ENCODE results near the gene TFAM. TPM values are rescaled to one million over a fixed set of nuclear protein-coding genes. Genes with fewer than 3 reads are reported as not detected.
A peak's percentile ranks its signal among the peaks of the same experiment; 100 is the strongest.

TFAM gene
- total RNA-seq, 4 donors from 2014 or later: 9.2 to 21.7 (median 15.0) TPM

DNA sequence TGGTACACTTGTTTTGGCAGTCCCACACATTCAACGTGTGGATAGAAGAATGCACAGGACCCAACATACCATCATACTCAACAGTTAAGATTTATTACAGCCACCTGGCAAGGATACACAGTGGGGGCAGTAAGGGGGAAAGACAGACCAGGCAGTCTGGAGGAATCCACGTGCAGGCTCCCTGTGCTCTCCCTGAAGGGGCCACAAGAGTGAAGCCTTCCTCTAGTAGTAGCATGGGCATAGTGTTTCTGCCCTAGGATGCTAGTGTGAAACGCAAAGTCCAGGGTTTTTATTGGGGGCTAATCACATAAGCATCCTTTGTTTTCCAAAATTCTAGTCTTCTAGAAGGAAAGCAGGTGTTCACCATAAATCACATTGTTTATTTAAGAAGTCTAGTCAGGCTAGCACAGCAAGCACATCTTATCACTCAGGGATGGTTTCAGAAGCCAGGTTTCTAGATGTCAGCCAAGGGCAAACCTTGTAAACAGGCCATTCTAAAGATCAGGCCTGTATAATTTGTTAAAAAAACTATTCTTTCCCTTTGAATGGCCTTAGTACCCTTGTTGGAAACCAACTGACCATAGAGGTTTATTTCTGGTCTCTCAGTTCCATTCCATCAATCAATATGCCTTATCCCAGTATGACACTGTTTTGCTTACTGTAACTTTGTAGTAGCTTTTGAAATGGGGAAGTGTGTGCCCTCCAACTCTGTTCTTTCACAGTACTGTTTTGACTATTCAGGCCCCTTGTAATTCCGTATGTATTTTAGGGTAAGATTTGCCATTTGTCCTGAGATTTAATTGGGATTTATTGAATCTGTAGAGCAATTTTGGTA is 12.4 kb upstream of the TFAM start:
- in situ Hi-C loops (cut with MboI; ENCODE audit: low sequenced_read_pairs in 4 of 4): loop anchor here in 1 of 4 donors (10.0 kb wide), 1 partner anchor 48 kb away; no protein-coding TSS in a partner anchor
- peak; percentile 56 to 78 for ATAC-seq
- H3K4me3 ChIP-seq: no peak overlapping the region
- no peak for DNase-seq
- H3K27ac ChIP-seq: peak overlapping the region; percentile 68 to 81 (median 70)
- intact Hi-C loops (cut with DNase I; ENCODE audit: low total_unique reads): no loop called here
- H3K9me3 ChIP-seq: no peaks in the 10 kb centered on the region
- H3K36me3 ChIP-seq: peaks cover 0 to 8% of the 10 kb centered on the region in 2 donors
- H3K27me3 ChIP-seq: no peaks in the 10 kb centered on the region
- peaks cover 12 to 33% of the 10 kb centered on the region in 2 donors for H3K4me1 ChIP-seq
- TF ChIP-seq POLR2A (IDR thresholded peaks at IDR 0.05): no peak

GRCh38 chr10:58373442-58373827 is 11.8 kb upstream of the TFAM start:
- DNase-seq (peak; percentile 14 to 32), ATAC-seq (peak; percentile 77 to 84)
- TF ChIP-seq CTCF (IDR thresholded peaks at IDR 0.05 in 4 of 5, conservative IDR thresholded peaks at IDR 0.05 in 1 of 5) (no peak), POLR2A (IDR thresholded peaks at IDR 0.05) (no peak)
- Histone ChIP-seq H3K27ac (peak overlapping the region; percentile 68 to 81 (median 70)), H3K4me3 (no peak overlapping the region), H3K9me3 (no peaks in the 10 kb centered on the region), H3K36me3 (peaks cover 0 to 5% of the 10 kb centered on the region in 2 donors), H3K4me1 (peaks cover 12 to 33% of the 10 kb centered on the region in 2 donors), H3K27me3 (no peaks in the 10 kb centered on the region)
- intact Hi-C loops (cut with DNase I; ENCODE audit: low total_unique reads) (no loop called here), in situ Hi-C loops (cut with MboI; ENCODE audit: low sequenced_read_pairs in 4 of 4) (loop anchor here in 1 of 4 donors (10.0 kb wide), 1 partner anchor 49 kb away; no protein-coding TSS in a partner anchor)

DNA sequence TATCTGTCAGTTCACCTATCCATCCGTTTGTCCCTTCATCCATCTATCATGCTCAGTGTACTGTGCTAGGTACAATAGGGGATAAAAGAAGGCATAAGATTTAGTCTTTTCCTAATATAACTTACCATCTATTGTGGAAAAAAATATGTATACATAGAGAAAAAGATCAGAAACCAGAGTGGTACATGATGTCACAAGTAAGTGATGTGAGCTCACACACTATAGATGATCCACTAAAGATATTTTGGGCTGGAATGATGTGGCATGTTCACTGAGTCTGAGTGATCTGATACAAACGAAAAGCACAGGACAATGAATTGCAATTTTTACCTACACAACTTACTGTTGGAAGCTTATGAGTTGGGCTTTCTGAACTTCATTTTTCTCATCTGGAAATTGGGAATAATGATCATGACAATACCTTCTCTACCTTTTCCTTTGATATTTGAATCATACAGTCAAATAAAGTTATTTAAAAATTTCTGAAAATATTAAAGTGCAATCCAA is 2.7 kb upstream of the TFAM start:
- H3K27me3 ChIP-seq: no peaks in the 10 kb centered on the region
- DNase-seq (no peak), ATAC-seq (no peak)
- H3K4me3 ChIP-seq: no peak overlapping the region
- no peaks in the 10 kb centered on the region for H3K36me3 ChIP-seq
- H3K4me1 ChIP-seq: peaks cover 3 to 15% of the 10 kb centered on the region in 2 donors
- in situ Hi-C loops (cut with MboI; ENCODE audit: low sequenced_read_pairs in 4 of 4) (loop anchor here in 2 of 4 donors (10.0 to 25.0 kb wide), 3 partner anchors 58 to 195 kb away; no protein-coding TSS in a partner anchor), intact Hi-C loops (cut with DNase I; ENCODE audit: low total_unique reads) (no loop called here)
- TF ChIP-seq POLR2A (IDR thresholded peaks at IDR 0.05) (no peak), CTCF (IDR thresholded peaks at IDR 0.05 in 4 of 5, conservative IDR thresholded peaks at IDR 0.05 in 1 of 5) (no peak)
- H3K9me3 ChIP-seq: no peaks in the 10 kb centered on the region
- no peak overlapping the region for H3K27ac ChIP-seq

GRCh38 chr10:58384095-58384494 is 1.1 kb upstream of the TFAM start:
- DNase-seq (no peak), ATAC-seq (no peak)
- in situ Hi-C loops (cut with MboI; ENCODE audit: low sequenced_read_pairs in 4 of 4): loop anchor here in 2 of 4 donors (10.0 to 25.0 kb wide), 3 partner anchors 59 to 197 kb away; no protein-coding TSS in a partner anchor
- Histone ChIP-seq H3K27ac (peak overlapping the region; percentile 82 to 94 (median 87)), H3K4me3 (peak overlapping the region; percentile 72 to 87 (median 76)), H3K9me3 (no peaks in the 10 kb centered on the region), H3K36me3 (peaks cover 0 to 15% of the 10 kb centered on the region in 2 donors), H3K4me1 (peaks cover 3 to 15% of the 10 kb centered on the region in 2 donors), H3K27me3 (no peaks in the 10 kb centered on the region)
- no peak for TF ChIP-seq POLR2A (IDR thresholded peaks at IDR 0.05)
- TF ChIP-seq CTCF (IDR thresholded peaks at IDR 0.05 in 4 of 5, conservative IDR thresholded peaks at IDR 0.05 in 1 of 5): no peak
- intact Hi-C loops (cut with DNase I; ENCODE audit: low total_unique reads): no loop called here

DNA sequence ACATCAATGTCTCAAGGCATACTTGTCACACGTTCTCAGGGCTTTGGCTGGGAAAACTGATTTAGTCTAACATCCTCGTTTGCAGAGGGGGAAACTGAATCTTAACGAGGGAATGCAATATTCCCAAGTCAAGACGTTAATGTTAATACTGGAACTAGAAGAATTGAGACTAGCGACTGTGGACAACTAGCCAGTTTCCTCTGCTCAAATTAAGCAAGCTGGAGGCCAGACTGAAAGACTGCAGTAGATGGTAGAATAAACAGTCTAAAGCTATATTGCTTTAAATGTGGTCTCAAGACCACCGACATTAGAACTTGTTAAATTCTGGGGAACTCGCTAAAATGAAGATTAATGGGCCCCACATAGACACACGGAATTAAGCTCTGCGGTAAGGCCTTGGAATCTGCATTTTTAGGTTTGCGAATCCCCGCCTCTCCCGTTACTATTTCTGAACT is 639 bp upstream of the TFAM start:
- TF ChIP-seq CTCF (IDR thresholded peaks at IDR 0.05 in 4 of 5, conservative IDR thresholded peaks at IDR 0.05 in 1 of 5) (no peak), POLR2A (IDR thresholded peaks at IDR 0.05) (no peak)
- intact Hi-C loops (cut with DNase I; ENCODE audit: low total_unique reads): no loop called here
- Histone ChIP-seq H3K36me3 (peaks cover 0 to 20% of the 10 kb centered on the region in 2 donors), H3K27ac (peak overlapping the region; percentile 82 to 94 (median 87)), H3K4me1 (peaks cover 3 to 15% of the 10 kb centered on the region in 2 donors), H3K27me3 (no peaks in the 10 kb centered on the region), H3K9me3 (no peaks in the 10 kb centered on the region), H3K4me3 (peak overlapping the region; percentile 72 to 87 (median 76))
- in situ Hi-C loops (cut with MboI; ENCODE audit: low sequenced_read_pairs in 4 of 4): loop anchor here in 2 of 4 donors (10.0 to 25.0 kb wide), 3 partner anchors 60 to 197 kb away; no protein-coding TSS in a partner anchor
- peak; percentile 5 to 13 for ATAC-seq
- no peak for DNase-seq
